HG03066 (cell line): Measurements from ENCODE around the gene HOXD8.

Experiments
- ATAC-seq: cut with Tn5 transposase; IDR thresholded peaks from one replicate; pipeline ENCODE4 v1.9.1; 2021; ENCODE audit warnings: low read depth; ENCODE audit not compliant: unreplicated experiment

The HOXD8 gene

GRCh38 chr2:176145085-176145969 is 15.8 kb downstream of the HOXD8 start:
- ATAC-seq = no peak

GRCh38 chr2:176146101-176146500 is 16.6 kb downstream of the HOXD8 start:
- no peak for ATAC-seq

- ATAC-seq = no peak
Observed at GRCh38 chr2:176146645-176147044, 17.1 kb downstream of the HOXD8 start.

GRCh38 chr2:176147210-176147799 is 17.8 kb downstream of the HOXD8 start:
- ATAC-seq = no peak

- no peak for ATAC-seq
Observed at GRCh38 chr2:176147800-176148496, 18.4 kb downstream of the HOXD8 start.

- ATAC-seq = no peak
Observed at GRCh38 chr2:176148751-176149421, 19.4 kb downstream of the HOXD8 start.

GRCh38 chr2:176149481-176149938 is 20.0 kb downstream of the HOXD8 start:
- ATAC-seq = no peak

- no peak for ATAC-seq
Observed at GRCh38 chr2:176149939-176150583, 20.6 kb downstream of the HOXD8 start.

GRCh38 chr2:176150584-176151441 is 21.3 kb downstream of the HOXD8 start:
- no peak for ATAC-seq

- no peak for ATAC-seq
Observed at GRCh38 chr2:176151442-176152287, 22.2 kb downstream of the HOXD8 start, which contains the start of gene HOXD4. Gene HOXD4, plus strand, starts transcription at chr2:176151550. Its CDS starts 84 bp downstream, at chr2:176151634.

- ATAC-seq = no peak
Observed at GRCh38 chr2:176152350-176153181, 23.1 kb downstream of the HOXD8 start.

GRCh38 chr2:176154576-176155252 is 25.2 kb downstream of the HOXD8 start:
- ATAC-seq = no peak

- ATAC-seq = no peak
Observed at GRCh38 chr2:176155356-176156044, 26.0 kb downstream of the HOXD8 start.

GRCh38 chr2:176156301-176156806 is 26.8 kb downstream of the HOXD8 start:
- no peak for ATAC-seq

GRCh38 chr2:176156807-176157498 is 27.4 kb downstream of the HOXD8 start, which contains the start of gene HOXD3:
Gene HOXD3, plus strand, starts transcription at chr2:176157307. Its CDS starts 11,808 bp downstream, at chr2:176169115.
- ATAC-seq = no peak
